H9 (cell line): Measurements from ENCODE around the gene MCRIP1. TPM values are rescaled to one million over a fixed set of nuclear protein-coding genes. Genes with fewer than 3 reads are reported as not detected.

Experiments used
- DNase-seq: peaks from one replicate; pipeline ENCODE4 v3.0.0-alpha.2; 2017
- H2AFZ ChIP-seq: one replicate; pipeline ENCODE4 v1.6.1; 2013; ENCODE audit warnings: mild to moderate bottlenecking, low read length, control low read depth, moderate library complexity
- H2AK5ac ChIP-seq: 2 replicates; pipeline ENCODE4 v1.6.1; 2013; ENCODE audit warnings: low read length, control low read depth, mixed read lengths; ENCODE audit not compliant: insufficient read length
- H2BK120ac ChIP-seq: one replicate; pipeline ENCODE4 v1.6.1; 2013; ENCODE audit warnings: low read depth, mild to moderate bottlenecking, low read length, control low read depth, inconsistent platforms; ENCODE audit not compliant: poor library complexity, severe bottlenecking
- H2BK12ac ChIP-seq: 2 replicates; pipeline ENCODE4 v1.6.1; 2013; ENCODE audit warnings: low read length, control low read depth, mixed read lengths, low read depth; ENCODE audit not compliant: insufficient read length
- H2BK15ac ChIP-seq: 2 replicates; pipeline ENCODE4 v1.6.1; 2013; ENCODE audit warnings: low read depth, low read length, control low read depth
- H2BK20ac ChIP-seq: one replicate; pipeline ENCODE4 v1.6.1; 2013; ENCODE audit warnings: low read depth, mild to moderate bottlenecking, low read length, control low read depth, inconsistent platforms; ENCODE audit not compliant: poor library complexity, severe bottlenecking
- H2BK5ac ChIP-seq: 2 replicates; pipeline ENCODE4 v1.6.1; 2013; ENCODE audit warnings: low read length, control low read depth, mixed read lengths; ENCODE audit not compliant: insufficient read length
- H3K14ac ChIP-seq: 2 replicates; pipeline ENCODE4 v1.6.1; 2013; ENCODE audit warnings: low read length, control low read depth; ENCODE audit not compliant: insufficient read depth
- H3K18ac ChIP-seq: 2 replicates; pipeline ENCODE4 v1.6.1; 2013; ENCODE audit warnings: low read depth, mild to moderate bottlenecking, mixed read lengths, low read length, control low read depth; ENCODE audit not compliant: insufficient read length
- H3K23ac ChIP-seq: 2 replicates; pipeline ENCODE4 v1.6.1; 2013; ENCODE audit warnings: low read length, control low read depth, mixed read lengths, low read depth; ENCODE audit not compliant: insufficient read length
- H3K23me2 ChIP-seq: 2 replicates; pipeline ENCODE4 v1.6.1; 2013; ENCODE audit warnings: low read depth, mild to moderate bottlenecking, mixed read lengths, low read length, control low read depth; ENCODE audit not compliant: insufficient read length, poor library complexity, severe bottlenecking
- H3K27ac ChIP-seq: 2 replicates; pipeline ENCODE4 v1.5.1; 2013; ENCODE audit warnings: low read length, control low read depth, mixed read lengths, low read depth; ENCODE audit not compliant: insufficient read length
- H3K27me3 ChIP-seq: 2 replicates; pipeline ENCODE4 v1.6.1; 2013; ENCODE audit warnings: low read length, control low read depth, inconsistent platforms; ENCODE audit not compliant: insufficient read depth
- H3K4ac ChIP-seq: 2 replicates; pipeline ENCODE4 v1.6.1; 2013; ENCODE audit warnings: low read depth, mild to moderate bottlenecking, control low read depth, inconsistent platforms, low read length, moderate library complexity
- H3K4me1 ChIP-seq: 2 replicates; pipeline ENCODE4 v1.6.1; 2013; ENCODE audit warnings: low read length, control low read depth, inconsistent platforms; ENCODE audit not compliant: insufficient read depth
- H3K4me2 ChIP-seq: 2 replicates; pipeline ENCODE4 v1.6.1; 2013; ENCODE audit warnings: low read length, control low read depth, mixed read lengths; ENCODE audit not compliant: insufficient read length, insufficient read depth
- H3K56ac ChIP-seq: 2 replicates; pipeline ENCODE4 v1.6.1; 2013; ENCODE audit warnings: low read depth, mild to moderate bottlenecking, mixed read lengths, low read length, control low read depth; ENCODE audit not compliant: insufficient read length
- H3K79me1 ChIP-seq: 2 replicates; pipeline ENCODE4 v1.6.1; 2013; ENCODE audit warnings: low read depth, mild to moderate bottlenecking, moderate library complexity, low read length, control low read depth, inconsistent platforms; ENCODE audit not compliant: insufficient read depth, poor library complexity, severe bottlenecking
- H3K79me2 ChIP-seq: 2 replicates; pipeline ENCODE4 v1.6.1; 2013; ENCODE audit warnings: low read length, control low read depth, inconsistent platforms; ENCODE audit not compliant: insufficient read depth
- H3K9ac ChIP-seq: 2 replicates; pipeline ENCODE4 v1.6.1; 2013; ENCODE audit warnings: low read length, control low read depth, mixed read lengths; ENCODE audit not compliant: insufficient read length; ENCODE audit errors: extremely low read depth
- H3K9me3 ChIP-seq: one replicate; pipeline ENCODE4 v1.6.1; 2013; ENCODE audit warnings: low read depth, low read length, inconsistent platforms; ENCODE audit not compliant: control insufficient read depth
- H3T11ph ChIP-seq: one replicate; pipeline ENCODE4 v1.6.1; 2013; ENCODE audit warnings: mild to moderate bottlenecking, low read length, control low read depth, inconsistent platforms
- H4K20me1 ChIP-seq: one replicate; pipeline ENCODE4 v1.6.1; 2013; ENCODE audit not compliant: control insufficient read depth, insufficient read length, insufficient read depth
- H4K5ac ChIP-seq: 2 replicates; pipeline ENCODE4 v1.6.1; 2013; ENCODE audit warnings: low read depth, mild to moderate bottlenecking, mixed read lengths, low read length, control low read depth; ENCODE audit not compliant: insufficient read length
- H4K8ac ChIP-seq: replicated peaks from 2 replicates; pipeline ENCODE4 v1.6.1; 2013; ENCODE audit warnings: low read length, control low read depth, mixed read lengths, low read depth; ENCODE audit not compliant: insufficient read length
- H4K91ac ChIP-seq: 2 replicates; pipeline ENCODE4 v1.6.1; 2013; ENCODE audit warnings: low read depth, mild to moderate bottlenecking, moderate library complexity, mixed read lengths, low read length, control low read depth; ENCODE audit not compliant: insufficient read length
- H3K27ac Mint-ChIP-seq, 3 experiments: 2 replicates in 2 of 3; 3 replicates in 1 of 3; pipeline ENCODE4 v1.8.0; 2020 to 2021; ENCODE audit warnings: mixed read lengths in 3 of 3, mild to moderate bottlenecking in 1 of 3, moderate library complexity in 1 of 3
- H3K27me3 Mint-ChIP-seq: 2 replicates; pipeline ENCODE4 v1.8.0; 2021; ENCODE audit warnings: low read depth, mild to moderate bottlenecking, moderate library complexity, mixed read lengths
- H3K36me3 Mint-ChIP-seq, 3 experiments: 2 replicates in 2 of 3; 3 replicates in 1 of 3; pipeline ENCODE4 v1.8.0; 2020 to 2021; ENCODE audit warnings: low read depth in 3 of 3, mixed read lengths in 3 of 3; ENCODE audit not compliant: insufficient read depth in 1 of 3
- H3K4me1 Mint-ChIP-seq, 2 experiments: 2 replicates each; pipeline ENCODE4 v1.8.0; 2020; ENCODE audit warnings: mixed read lengths in 2 of 2
- H3K4me3 Mint-ChIP-seq, 2 experiments: 2 replicates in 1 of 2; 3 replicates in 1 of 2; pipeline ENCODE4 v1.8.0; 2020 to 2021; ENCODE audit warnings: mild to moderate bottlenecking in 2 of 2, mixed read lengths in 2 of 2, moderate library complexity in 1 of 2
- H3K9me3 Mint-ChIP-seq, 2 experiments: 2 replicates in 1 of 2; 3 replicates in 1 of 2; pipeline ENCODE4 v1.8.0; 2020; ENCODE audit warnings: mild to moderate bottlenecking in 2 of 2, mixed read lengths in 2 of 2, moderate library complexity in 1 of 2
- WGBS: extraction: QIAGEN DNeasy Blood & Tissue Kit; methylation state at CpG from one replicate; pipeline ENCODE4 v1.1.7; 2013; ENCODE audit warnings: missing lambda C conversion rate, low lambda C conversion rate, mixed read lengths; ENCODE audit not compliant: insufficient read length; ENCODE audit errors: extremely low coverage; 5-methylcytosine and 5-hydroxymethylcytosine counted together
- total RNA-seq: library from RNA; stranded (reverse); gene quantifications from 2 replicates; pipeline ENCODE4 v1.2.1, GENCODE V29; 2021
- TF ChIP-seq, protein P1 (sequence below): fragments of 200-600 bp; sonication (generic); conservative IDR thresholded peaks from 3 replicates; pipeline ENCODE4 v1.8.0; 2021; ENCODE audit warnings: antibody characterized with exemption, mild to moderate bottlenecking

Gene MCRIP1
- total RNA-seq, 1 experiment from 2014 or later: 118 TPM

- Histone ChIP-seq H2AFZ (no peak overlapping the region), H3K14ac (no peak overlapping the region), H4K5ac (no peak overlapping the region), H2BK15ac (no peak overlapping the region), H2AK5ac (no peak overlapping the region), H3K79me2 (no peaks in the 10 kb centered on the region), H3K4me1 (no peaks in the 10 kb centered on the region), H4K20me1 (no peaks in the 10 kb centered on the region), H4K8ac (no peak overlapping the region), H3K4ac (no peak overlapping the region), H3K9me3 (no peaks in the 10 kb centered on the region), H3K79me1 (no peaks in the 10 kb centered on the region), H2BK120ac (no peak overlapping the region), H3K9ac (no peak overlapping the region), H3K27me3 (peaks cover 9% of the 10 kb centered on the region; the same call in 1 of the 2 replicates), H2BK5ac (no peak overlapping the region), H3K23me2 (peaks cover 3% of the 10 kb centered on the region), H2BK20ac (no peak overlapping the region), H4K91ac (no peak overlapping the region), H3T11ph (no peak overlapping the region), H2BK12ac (no peak overlapping the region), H3K18ac (no peak overlapping the region), H3K27ac (no peak overlapping the region), H3K23ac (no peak overlapping the region), H3K56ac (no peak overlapping the region), H3K4me2 (no peak overlapping the region)
- DNase-seq: no peak
- H3K4me3 Mint-ChIP-seq: peak overlapping the region in 1 of 2 experiments; percentile 37; a peak in 1 of 5 replicates
- no peaks in the 10 kb centered on the region for H3K36me3 Mint-ChIP-seq
- no peaks in the 10 kb centered on the region; a peak in 2 of 5 replicates for H3K9me3 Mint-ChIP-seq
- TF ChIP-seq, protein P1, sequence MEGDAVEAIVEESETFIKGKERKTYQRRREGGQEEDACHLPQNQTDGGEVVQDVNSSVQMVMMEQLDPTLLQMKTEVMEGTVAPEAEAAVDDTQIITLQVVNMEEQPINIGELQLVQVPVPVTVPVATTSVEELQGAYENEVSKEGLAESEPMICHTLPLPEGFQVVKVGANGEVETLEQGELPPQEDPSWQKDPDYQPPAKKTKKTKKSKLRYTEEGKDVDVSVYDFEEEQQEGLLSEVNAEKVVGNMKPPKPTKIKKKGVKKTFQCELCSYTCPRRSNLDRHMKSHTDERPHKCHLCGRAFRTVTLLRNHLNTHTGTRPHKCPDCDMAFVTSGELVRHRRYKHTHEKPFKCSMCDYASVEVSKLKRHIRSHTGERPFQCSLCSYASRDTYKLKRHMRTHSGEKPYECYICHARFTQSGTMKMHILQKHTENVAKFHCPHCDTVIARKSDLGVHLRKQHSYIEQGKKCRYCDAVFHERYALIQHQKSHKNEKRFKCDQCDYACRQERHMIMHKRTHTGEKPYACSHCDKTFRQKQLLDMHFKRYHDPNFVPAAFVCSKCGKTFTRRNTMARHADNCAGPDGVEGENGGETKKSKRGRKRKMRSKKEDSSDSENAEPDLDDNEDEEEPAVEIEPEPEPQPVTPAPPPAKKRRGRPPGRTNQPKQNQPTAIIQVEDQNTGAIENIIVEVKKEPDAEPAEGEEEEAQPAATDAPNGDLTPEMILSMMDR: no peak
- WGBS: no CpG with 5 or more reads among the region's 7 CpGs
- H3K27ac Mint-ChIP-seq: no peak overlapping the region; a peak in 1 of 7 replicates
- H3K4me1 Mint-ChIP-seq: 0 out of 4 replicates have a peak, but pooled peaks cover 0 to 3% of the 10 kb centered on the region in 2 experiments
- H3K27me3 Mint-ChIP-seq: peaks cover 51% of the 10 kb centered on the region
These were observed 23.5 kb downstream of the MCRIP1 start for GRCh38 chr17:81809556-81809998.
